Natural killer cell (primary cell): ENCODE results near the gene CYP27B1. TPM values are rescaled to one million over a fixed set of nuclear protein-coding genes. Genes with fewer than 3 reads are reported as not detected.

Experiments
- ATAC-seq, 3 donors: fragments of 150-1000 bp in 2 of 3; fragments of 200-7000 bp in 1 of 3; cut with Tn5 transposase; 1 replicate in 1 of 3; 2 replicates in 2 of 3; pipeline ENCODE4 v1.10.0; 2021; ENCODE audit warnings: mild to moderate bottlenecking in 2 of 3, moderate library complexity in 2 of 3
- DNase-seq, 2 donors: peaks; one replicate each; pipeline versions ENCODE4 v3.0.0 to v3.0.0-alpha.2; 2013 to 2021; ENCODE audit warnings: mixed read lengths in 1 of 2
- H3K27ac ChIP-seq: one replicate; pipeline ENCODE4 v1.5.1; 2013; ENCODE audit warnings: mild to moderate bottlenecking, low read length
- H3K27me3 ChIP-seq: one replicate; pipeline ENCODE4 v1.6.1; 2013; ENCODE audit warnings: low read length; ENCODE audit not compliant: control insufficient read depth, insufficient read depth
- H3K36me3 ChIP-seq: one replicate; pipeline ENCODE4 v1.6.1; 2013; ENCODE audit warnings: low read length; ENCODE audit not compliant: control insufficient read depth, insufficient read depth
- H3K4me1 ChIP-seq: one replicate; pipeline ENCODE4 v1.6.1; 2013; ENCODE audit warnings: low read length; ENCODE audit not compliant: control insufficient read depth, insufficient read depth
- H3K4me3 ChIP-seq: one replicate; pipeline ENCODE4 v1.5.1; 2013; ENCODE audit warnings: low read length
- H3K9me3 ChIP-seq: one replicate; pipeline ENCODE4 v1.6.1; 2013; ENCODE audit warnings: low read length; ENCODE audit not compliant: control insufficient read depth, insufficient read depth
- H3K27ac Mint-ChIP-seq, 2 donors: one replicate each; pipeline ENCODE4 v1.8.0; 2022; ENCODE audit warnings: mild to moderate bottlenecking in 2 of 2, mixed read lengths in 2 of 2, moderate library complexity in 1 of 2
- H3K27me3 Mint-ChIP-seq, 2 donors: one replicate each; pipeline ENCODE4 v1.8.0; 2022; ENCODE audit warnings: low read depth in 2 of 2, mixed read lengths in 2 of 2
- H3K36me3 Mint-ChIP-seq: one replicate; pipeline ENCODE4 v1.8.0; 2022; ENCODE audit warnings: mixed read lengths
- H3K4me1 Mint-ChIP-seq, 2 donors: one replicate each; pipeline ENCODE4 v1.8.0; 2022; ENCODE audit warnings: mixed read lengths in 2 of 2
- H3K4me3 Mint-ChIP-seq: one replicate; pipeline ENCODE4 v1.8.0; 2022; ENCODE audit warnings: mild to moderate bottlenecking, moderate library complexity, mixed read lengths
- H3K9me3 Mint-ChIP-seq, 2 donors: one replicate each; pipeline ENCODE4 v1.8.0; 2022; ENCODE audit warnings: mixed read lengths in 2 of 2
- CTCF ChIP-seq: fragments of 200-600 bp; IDR thresholded peaks from one replicate; pipeline ENCODE4 v1.8.0; 2022; ENCODE audit warnings: antibody characterized with exemption
- WGBS: methylation state at CpG from one replicate; pipeline ENCODE4 v1.1.7; 2013; ENCODE audit warnings: missing lambda C conversion rate; ENCODE audit not compliant: insufficient coverage; 5-methylcytosine and 5-hydroxymethylcytosine counted together
- intact Hi-C: fragments of 100-400 bp; cut with micrococcal nuclease; formaldehyde crosslinking; loops from one replicate; pipeline ENCODE4 v1.14.2; 2022
- total RNA-seq, 4 donors: library from RNA; stranded (reverse); fragments of 120-200 nt in 1 of 4; gene quantifications; one replicate each; pipeline versions ENCODE4 v1.2.3 to v1.2.4, GENCODE V29; 2013 to 2022

The CYP27B1 gene
- total RNA-seq, 3 donors from 2014 or later (not counting 1 experiment from before 2014, with no cell fraction given), result 1.1 to 1.7 (median 1.6) TPM

GRCh38 chr12:57755454-57756372 is 11.2 kb downstream of the CYP27B1 start:
- no peak for TF ChIP-seq CTCF
- H3K4me3 Mint-ChIP-seq, result peak overlapping the region; percentile 91
- ATAC-seq (peak in 1 of 3 donors; percentile 9), DNase-seq (peak; percentile 46 to 70)
- H3K27ac Mint-ChIP-seq, result peak overlapping the region; percentile 67 to 85
- WGBS, result under 1% methylated on average over 70 of the region's 76 CpGs
- intact Hi-C loops, result loop anchor here (1.0 to 2.0 kb wide), 2 partner anchors 27 to 149 kb away; partner anchors contain the start of gene TSFM
- peaks cover 52 to 62% of the 10 kb centered on the region in 2 donors for H3K4me1 Mint-ChIP-seq
- Histone ChIP-seq H3K4me1 (peaks cover 44% of the 10 kb centered on the region), H3K4me3 (peak overlapping the region; percentile 50), H3K9me3 (no peaks in the 10 kb centered on the region), H3K36me3 (peaks cover 12% of the 10 kb centered on the region), H3K27me3 (no peaks in the 10 kb centered on the region), H3K27ac (peak overlapping the region; percentile 62)
- H3K27me3 Mint-ChIP-seq, result no peaks in the 10 kb centered on the region
- no peaks in the 10 kb centered on the region for H3K36me3 Mint-ChIP-seq
- no peaks in the 10 kb centered on the region for H3K9me3 Mint-ChIP-seq

- intact Hi-C loops, result no loop called here
- H3K36me3 ChIP-seq, result peaks cover 12% of the 10 kb centered on the region
- no peaks in the 10 kb centered on the region for H3K36me3 Mint-ChIP-seq
- H3K27me3 Mint-ChIP-seq, result no peaks in the 10 kb centered on the region
- no peak for ATAC-seq
- no peak overlapping the region for H3K27ac ChIP-seq
- WGBS, result under 1% methylated on average over 33 of the region's 34 CpGs
- no peak overlapping the region for H3K4me3 ChIP-seq
- no peaks in the 10 kb centered on the region for H3K27me3 ChIP-seq
- H3K9me3 ChIP-seq, result no peaks in the 10 kb centered on the region
- no peaks in the 10 kb centered on the region for H3K9me3 Mint-ChIP-seq
- no peak for TF ChIP-seq CTCF
- no peak for DNase-seq
- H3K27ac Mint-ChIP-seq, result peak overlapping the region in 1 of 2 donors; percentile 91
- peak overlapping the region; percentile 97 for H3K4me3 Mint-ChIP-seq
- peaks cover 52 to 62% of the 10 kb centered on the region in 2 donors for H3K4me1 Mint-ChIP-seq
- H3K4me1 ChIP-seq, result peaks cover 44% of the 10 kb centered on the region
Measured at GRCh38 chr12:57755194-57755453, 11.8 kb downstream of the CYP27B1 start.

- H3K4me3 Mint-ChIP-seq, result peak within 1 kb of the TSS; percentile 97
- Histone ChIP-seq H3K4me1 (peaks cover 44% of the 10 kb centered on the region), H3K36me3 (peaks cover 12% of the 10 kb centered on the region), H3K9me3 (no peaks in the 10 kb centered on the region), H3K27me3 (no peaks in the 10 kb centered on the region), H3K4me3 (peak within 1 kb of the TSS; percentile 50), H3K27ac (peak within 1 kb of the TSS; percentile 85)
- H3K36me3 Mint-ChIP-seq, result no peaks in the 10 kb centered on the region
- H3K27ac Mint-ChIP-seq, result peak within 1 kb of the TSS; percentile 91 to 92
- WGBS, result under 1% methylated on average over 36 of the region's 41 CpGs
- H3K9me3 Mint-ChIP-seq, result no peaks in the 10 kb centered on the region
- no peaks in the 10 kb centered on the region for H3K27me3 Mint-ChIP-seq
- TF ChIP-seq CTCF, result no peak
- H3K4me1 Mint-ChIP-seq, result peaks cover 49 to 59% of the 10 kb centered on the region in 2 donors
- intact Hi-C loops, result no loop called here
- ATAC-seq, result peak in 1 of 3 donors; percentile 9
- peak; percentile 48 to 92 for DNase-seq
Measured at GRCh38 chr12:57754411-57755193, 12.3 kb downstream of the CYP27B1 start, which contains the start of gene MARCHF9. Gene MARCHF9 (plus strand): TSS chr12:57755103. CDS start chr12:57755529, 426 bp downstream.
